CD4-positive, alpha-beta T cell treated with Interleukin-17A for 1 hour (primary cell): ENCODE results near the gene GOLT1B.
A peak's percentile ranks its signal among the peaks of the same experiment; 100 is the strongest.

Source experiments
- DNase-seq: peaks from one replicate; pipeline ENCODE4 v3.0.0-alpha.2; 2020

The GOLT1B gene

GRCh38 chr12:21526053-21526452, 24.5 kb downstream of the GOLT1B start, which contains the start of gene SPX:
TSS of gene SPX (plus strand) at chr12:21526296. CDS start at chr12:21526473, 177 bp downstream.
- no peak for DNase-seq

- DNase-seq = no peak
Observed at GRCh38 chr12:21526721-21527345, 25.2 kb downstream of the GOLT1B start.

- peak; percentile 55 for DNase-seq
Observed at GRCh38 chr12:21527451-21528180, 26.0 kb downstream of the GOLT1B start.

GRCh38 chr12:21528953-21529352, 27.4 kb downstream of the GOLT1B start:
- no peak for DNase-seq

GRCh38 chr12:21529456-21529855, 27.9 kb downstream of the GOLT1B start:
- DNase-seq = no peak

GRCh38 chr12:21538061-21538653, 36.6 kb downstream of the GOLT1B start:
- DNase-seq = no peak

GRCh38 chr12:21539797-21540196, 38.2 kb downstream of the GOLT1B start:
- DNase-seq = no peak

GRCh38 chr12:21541773-21542172, 40.2 kb downstream of the GOLT1B start:
- DNase-seq = no peak

- no peak for DNase-seq
Observed at GRCh38 chr12:21542403-21542802, 40.8 kb downstream of the GOLT1B start.

- DNase-seq = no peak
Observed at GRCh38 chr12:21543151-21543550, 41.6 kb downstream of the GOLT1B start.

- no peak for DNase-seq
Observed at GRCh38 chr12:21545557-21545956, 44.0 kb downstream of the GOLT1B start.

- DNase-seq = no peak
Observed at GRCh38 chr12:21546716-21547115, 45.1 kb downstream of the GOLT1B start.

- no peak for DNase-seq
Observed at GRCh38 chr12:21547437-21547836, 45.8 kb downstream of the GOLT1B start.

GRCh38 chr12:21551841-21552465, 50.4 kb downstream of the GOLT1B start:
- no peak for DNase-seq

GRCh38 chr12:21552635-21553328, 51.2 kb downstream of the GOLT1B start:
- no peak for DNase-seq

GRCh38 chr12:21553329-21553675, 51.7 kb downstream of the GOLT1B start:
- no peak for DNase-seq

GRCh38 chr12:21558100-21558679, 56.6 kb downstream of the GOLT1B start:
- no peak for DNase-seq

- no peak for DNase-seq
Observed at GRCh38 chr12:21559855-21560569, 58.4 kb downstream of the GOLT1B start.

GRCh38 chr12:21561158-21561557, 59.6 kb downstream of the GOLT1B start:
- no peak for DNase-seq

GRCh38 chr12:21562859-21563258, 61.3 kb downstream of the GOLT1B start:
- DNase-seq = no peak

- DNase-seq = no peak
Observed at GRCh38 chr12:21566223-21566906, 64.8 kb downstream of the GOLT1B start.
